HG02571 (cell line): ENCODE measurements around the gene ABHD17A.

Experiments
- ATAC-seq: cut with Tn5 transposase; IDR thresholded peaks from one replicate; pipeline ENCODE4 v1.9.1; 2021; ENCODE audit warnings: mild to moderate bottlenecking, moderate library complexity; ENCODE audit not compliant: unreplicated experiment

The ABHD17A gene

GRCh38 chr19:1885398-1886119 is at the start of gene ABHD17A:
Gene ABHD17A (minus strand): TSS chr19:1885496. CDS start chr19:1881566, 3,930 bp downstream.
- ATAC-seq: peak; percentile 77

GRCh38 chr19:1933942-1934341 is 48.6 kb upstream of the ABHD17A start:
- ATAC-seq: no peak

- no peak for ATAC-seq
These were observed 47.9 kb upstream of the ABHD17A start for GRCh38 chr19:1933244-1933643.

GRCh38 chr19:1932395-1932794 is 47.1 kb upstream of the ABHD17A start:
- no peak for ATAC-seq

- ATAC-seq: no peak
These were observed 46.1 kb upstream of the ABHD17A start for GRCh38 chr19:1931445-1931844.

- no peak for ATAC-seq
These were observed 43.9 kb upstream of the ABHD17A start for GRCh38 chr19:1929021-1929742.

GRCh38 chr19:1925544-1925943 is 40.2 kb upstream of the ABHD17A start:
- ATAC-seq: no peak

GRCh38 chr19:1924320-1924961 is 39.1 kb upstream of the ABHD17A start:
- ATAC-seq: no peak

- no peak for ATAC-seq
These were observed 38.0 kb upstream of the ABHD17A start for GRCh38 chr19:1923319-1923718.

- ATAC-seq: no peak
These were observed 37.5 kb upstream of the ABHD17A start for GRCh38 chr19:1922803-1923202.

- no peak for ATAC-seq
These were observed 36.5 kb upstream of the ABHD17A start for GRCh38 chr19:1921825-1922224.

GRCh38 chr19:1921326-1921725 is 36.0 kb upstream of the ABHD17A start:
- no peak for ATAC-seq

- no peak for ATAC-seq
These were observed 35.3 kb upstream of the ABHD17A start for GRCh38 chr19:1920644-1921043.

- ATAC-seq: no peak
These were observed 33.7 kb upstream of the ABHD17A start for GRCh38 chr19:1918975-1919374.

- ATAC-seq: no peak
These were observed 32.6 kb upstream of the ABHD17A start for GRCh38 chr19:1917926-1918325.

- no peak for ATAC-seq
These were observed 31.9 kb upstream of the ABHD17A start for GRCh38 chr19:1917146-1917545.

GRCh38 chr19:1914826-1915341 is 29.6 kb upstream of the ABHD17A start:
- no peak for ATAC-seq

GRCh38 chr19:1913781-1914577 is 28.7 kb upstream of the ABHD17A start:
- ATAC-seq: no peak

- no peak for ATAC-seq
These were observed 27.6 kb upstream of the ABHD17A start for GRCh38 chr19:1912760-1913505.

GRCh38 chr19:1911995-1912394 is 26.7 kb upstream of the ABHD17A start:
- ATAC-seq: no peak
